Measurements from ENCODE around the gene DEPDC1B.

DNA sequence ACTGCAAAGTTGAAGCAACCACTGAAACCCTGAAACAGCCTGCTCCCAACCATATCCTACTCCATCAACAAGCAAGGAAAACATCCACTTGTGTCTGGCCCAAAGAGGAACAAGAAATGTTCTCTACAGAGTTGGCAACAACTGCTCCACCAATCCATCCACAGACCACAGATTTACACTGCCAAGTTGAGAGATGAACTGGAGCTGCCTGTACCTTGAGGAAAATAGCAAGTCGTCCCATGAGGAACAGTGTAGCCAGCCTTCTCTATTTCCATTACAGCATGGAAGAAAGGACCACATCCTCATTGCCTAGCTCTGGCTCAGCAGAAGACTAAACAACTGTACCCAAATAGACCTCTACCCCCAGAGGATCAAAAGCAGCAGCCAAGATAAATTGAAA, 60.4 kb downstream of the DEPDC1B start:
- TF ChIP-seq, protein P1, sequence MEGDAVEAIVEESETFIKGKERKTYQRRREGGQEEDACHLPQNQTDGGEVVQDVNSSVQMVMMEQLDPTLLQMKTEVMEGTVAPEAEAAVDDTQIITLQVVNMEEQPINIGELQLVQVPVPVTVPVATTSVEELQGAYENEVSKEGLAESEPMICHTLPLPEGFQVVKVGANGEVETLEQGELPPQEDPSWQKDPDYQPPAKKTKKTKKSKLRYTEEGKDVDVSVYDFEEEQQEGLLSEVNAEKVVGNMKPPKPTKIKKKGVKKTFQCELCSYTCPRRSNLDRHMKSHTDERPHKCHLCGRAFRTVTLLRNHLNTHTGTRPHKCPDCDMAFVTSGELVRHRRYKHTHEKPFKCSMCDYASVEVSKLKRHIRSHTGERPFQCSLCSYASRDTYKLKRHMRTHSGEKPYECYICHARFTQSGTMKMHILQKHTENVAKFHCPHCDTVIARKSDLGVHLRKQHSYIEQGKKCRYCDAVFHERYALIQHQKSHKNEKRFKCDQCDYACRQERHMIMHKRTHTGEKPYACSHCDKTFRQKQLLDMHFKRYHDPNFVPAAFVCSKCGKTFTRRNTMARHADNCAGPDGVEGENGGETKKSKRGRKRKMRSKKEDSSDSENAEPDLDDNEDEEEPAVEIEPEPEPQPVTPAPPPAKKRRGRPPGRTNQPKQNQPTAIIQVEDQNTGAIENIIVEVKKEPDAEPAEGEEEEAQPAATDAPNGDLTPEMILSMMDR (conservative IDR thresholded peaks at IDR 0.05 in 1 of 2, IDR thresholded peaks at IDR 0.05 in 1 of 2; ENCODE audit: extremely low read depth in 1 of 2, insufficient read depth in 1 of 2, low read depth in 1 of 2, low read length in 2 of 2), result no peak
- no peak for TF ChIP-seq EZH2 (IDR thresholded peaks at IDR 0.05; ENCODE audit: borderline replicate concordance, low read length)
